Fibroblast of the aortic adventitia (primary cell): Measurements from ENCODE around the gene ADAMTS15. TPM values are rescaled to one million over a fixed set of nuclear protein-coding genes. Genes with fewer than 3 reads are reported as not detected.

Source experiments
- DNase-seq: peaks from one replicate; pipeline ENCODE4 v3.0.0-alpha.2; 2010; ENCODE audit warnings: low read depth
- H3K4me3 ChIP-seq: 2 replicates; pipeline ENCODE4 v1.5.1; 2011; ENCODE audit warnings: low read depth, mild to moderate bottlenecking, control low read depth, low read length, moderate library complexity
- CTCF ChIP-seq: IDR thresholded peaks from 2 replicates; pipeline ENCODE4 v1.5.1; 2011; ENCODE audit warnings: mild to moderate bottlenecking, low read length, control low read depth, inconsistent platforms; ENCODE audit not compliant: insufficient read depth
- total RNA-seq: library from RNA; depleted of rRNA; stranded (reverse); fragments of >200 nt; gene quantifications from 2 replicates; pipeline ENCODE4 v1.2.3, GENCODE V29; 2012; ENCODE audit warnings: low replicate concordance

ADAMTS15 gene
- total RNA-seq, 1 donor = 30.8 TPM

- no peak overlapping the region for H3K4me3 ChIP-seq
- no peak for DNase-seq
Measured at GRCh38 chr11:130488848-130489584, 40.6 kb downstream of the ADAMTS15 start.

GRCh38 chr11:130489716-130490115 lies 41.3 kb downstream of the ADAMTS15 start:
- DNase-seq = no peak
- no peak for TF ChIP-seq CTCF
- H3K4me3 ChIP-seq = no peak overlapping the region

More at GRCh38 chr11:130488848-130489584, 40.6 kb downstream of the ADAMTS15 start:
- no peak for TF ChIP-seq CTCF

GRCh38 chr11:130490682-130491449 lies 42.4 kb downstream of the ADAMTS15 start:
- no peak overlapping the region for H3K4me3 ChIP-seq
- DNase-seq = no peak
- TF ChIP-seq CTCF = no peak

GRCh38 chr11:130498181-130498580 lies 49.7 kb downstream of the ADAMTS15 start:
- H3K4me3 ChIP-seq = no peak overlapping the region
- TF ChIP-seq CTCF = no peak
- DNase-seq = no peak

- peak; percentile 65 for DNase-seq
- H3K4me3 ChIP-seq = no peak overlapping the region
- TF ChIP-seq CTCF = no peak
Measured at GRCh38 chr11:130499828-130500227, 51.4 kb downstream of the ADAMTS15 start.

GRCh38 chr11:130504317-130504716 lies 55.9 kb downstream of the ADAMTS15 start:
- no peak for DNase-seq
- TF ChIP-seq CTCF = no peak

More at GRCh38 chr11:130504317-130504716, 55.9 kb downstream of the ADAMTS15 start:
- H3K4me3 ChIP-seq = no peak overlapping the region
